GM23338 (cell line): ENCODE results near the gene ZNF778. TPM values are rescaled to one million over a fixed set of nuclear protein-coding genes. Genes with fewer than 3 reads are reported as not detected.

Experiments
- ATAC-seq: fragments of 200-7000 bp; cut with Tn5 transposase; 3 replicates; pipeline ENCODE4 v1.9.1; 2020
- DNase-seq: peaks from one replicate; pipeline ENCODE4 v3.0.0-alpha.2; 2015; ENCODE audit warnings: low spot score
- H2AFZ ChIP-seq: fragments of 200-600 bp; sonication (generic); 2 replicates; pipeline ENCODE4 v1.8.0; 2016; ENCODE audit warnings: antibody characterized with exemption, mild to moderate bottlenecking, moderate library complexity
- H3F3A ChIP-seq: fragments of 200-600 bp; sonication (generic); replicated peaks from 2 replicates; pipeline ENCODE4 v1.8.0; 2017; ENCODE audit warnings: antibody characterized with exemption, mixed run types, low read depth
- H3K27ac ChIP-seq: fragments of 200-600 bp; sonication (generic); 2 replicates; pipeline ENCODE4 v1.6.1; 2016; ENCODE audit warnings: low read depth
- H3K27me3 ChIP-seq: fragments of 200-600 bp; sonication (generic); 2 replicates; pipeline ENCODE4 v1.8.0; 2016; ENCODE audit warnings: mild to moderate bottlenecking, mixed run types, moderate library complexity; ENCODE audit not compliant: insufficient read depth
- H3K36me3 ChIP-seq: fragments of 200-600 bp; sonication (generic); 2 replicates; pipeline ENCODE4 v1.8.0; 2016; ENCODE audit warnings: mild to moderate bottlenecking; ENCODE audit not compliant: insufficient read depth
- H3K4me1 ChIP-seq: fragments of 200-600 bp; sonication (generic); 2 replicates; pipeline ENCODE4 v1.8.0; 2016; ENCODE audit warnings: mild to moderate bottlenecking, moderate library complexity; ENCODE audit not compliant: insufficient read depth
- H3K4me2 ChIP-seq: fragments of 200-600 bp; sonication (generic); 2 replicates; pipeline ENCODE4 v1.7.1; 2017; ENCODE audit warnings: mixed run types
- H3K4me3 ChIP-seq: fragments of 200-600 bp; sonication (generic); 2 replicates; pipeline ENCODE4 v1.6.1; 2016; ENCODE audit warnings: mixed run types
- H3K79me2 ChIP-seq: fragments of 200-600 bp; sonication (generic); replicated peaks from 2 replicates; pipeline ENCODE4 v1.8.0; 2017; ENCODE audit warnings: mild to moderate bottlenecking; ENCODE audit not compliant: insufficient read depth
- H3K9me2 ChIP-seq: fragments of 200-600 bp; sonication (generic); 2 replicates; pipeline ENCODE4 v1.8.0; 2017; ENCODE audit not compliant: insufficient read depth
- H4K20me1 ChIP-seq: fragments of 200-600 bp; sonication (generic); replicated peaks from 2 replicates; pipeline ENCODE4 v1.8.0; 2017; ENCODE audit warnings: mild to moderate bottlenecking; ENCODE audit not compliant: insufficient read depth
- H3K27ac Mint-ChIP-seq: 2 replicates; pipeline ENCODE4 v1.8.0; 2020; ENCODE audit warnings: inconsistent platforms, mild to moderate bottlenecking, moderate library complexity, mixed read lengths
- H3K27me3 Mint-ChIP-seq: 3 replicates; pipeline ENCODE4 v1.8.0; 2022; ENCODE audit warnings: low read depth, mild to moderate bottlenecking, moderate library complexity, mixed read lengths, inconsistent platforms; ENCODE audit not compliant: insufficient read depth, poor library complexity
- H3K36me3 Mint-ChIP-seq: 3 replicates; pipeline ENCODE4 v1.8.0; 2021; ENCODE audit warnings: low read depth, mild to moderate bottlenecking, inconsistent platforms, moderate library complexity, mixed read lengths
- H3K4me1 Mint-ChIP-seq: 3 replicates; pipeline ENCODE4 v1.8.0; 2020; ENCODE audit warnings: mild to moderate bottlenecking, inconsistent platforms, mixed read lengths
- H3K4me3 Mint-ChIP-seq: 3 replicates; pipeline ENCODE4 v1.8.0; 2021; ENCODE audit warnings: moderate library complexity, mild to moderate bottlenecking, inconsistent platforms, mixed read lengths
- H3K9me3 Mint-ChIP-seq: 3 replicates; pipeline ENCODE4 v1.8.0; 2020; ENCODE audit warnings: moderate library complexity, mild to moderate bottlenecking, inconsistent platforms, mixed read lengths
- CREB1 ChIP-seq: fragments of 250-450 bp; sonication (Bioruptor Pico); IDR thresholded peaks from 2 replicates; pipeline ENCODE4 v1.5.0; 2020; ENCODE audit warnings: low read depth, mild to moderate bottlenecking, moderate library complexity
- CTCF ChIP-seq, 2 experiments: fragments of 200-600 bp in 1 of 2; sonication (generic) in 1 of 2; conservative IDR thresholded peaks; 2 replicates each; pipeline versions ENCODE4 v1.5.1 to v1.6.1; 2016 to 2017; ENCODE audit warnings: antibody characterized with exemption in 2 of 2, low read depth in 2 of 2, mild to moderate bottlenecking in 2 of 2, moderate library complexity in 1 of 2
- EZH2 ChIP-seq: fragments of 200-600 bp; sonication (generic); IDR thresholded peaks from one replicate; pipeline ENCODE4 v1.8.0; 2017; ENCODE audit warnings: antibody characterized with exemption, mild to moderate bottlenecking, low read depth; ENCODE audit not compliant: unreplicated experiment
- EZH2phosphoT487 ChIP-seq: fragments of 200-600 bp; sonication (generic); IDR thresholded peaks from one replicate; pipeline ENCODE4 v1.8.1; 2018; ENCODE audit warnings: antibody characterized with exemption; ENCODE audit not compliant: unreplicated experiment
- JUNB ChIP-seq: IDR thresholded peaks from one replicate; pipeline ENCODE4 v1.6.1; 2016; ENCODE audit warnings: antibody characterized with exemption; ENCODE audit not compliant: unreplicated experiment
- NANOG ChIP-seq: IDR thresholded peaks from 2 replicates; pipeline ENCODE4 v1.6.1; 2016; ENCODE audit warnings: antibody characterized with exemption, borderline replicate concordance
- POLR2AphosphoS5 ChIP-seq: IDR thresholded peaks from 2 replicates; pipeline ENCODE4 v1.6.1; 2016; ENCODE audit warnings: antibody characterized with exemption, low read depth
- REST ChIP-seq: IDR thresholded peaks from one replicate; pipeline ENCODE4 v1.6.1; 2018; ENCODE audit warnings: antibody characterized with exemption; ENCODE audit not compliant: unreplicated experiment
- STAT1 ChIP-seq: IDR thresholded peaks from one replicate; pipeline ENCODE4 v1.6.1; 2016; ENCODE audit warnings: antibody characterized with exemption; ENCODE audit not compliant: unreplicated experiment
- ZNF114 ChIP-seq: fragments of 250-450 bp; sonication (Bioruptor Pico); IDR thresholded peaks from 2 replicates; pipeline ENCODE4 v1.5.0; 2020; ENCODE audit warnings: mild to moderate bottlenecking, moderate library complexity
- ZNF331 ChIP-seq: fragments of 250-450 bp; sonication (Bioruptor Pico); IDR thresholded peaks from 2 replicates; pipeline ENCODE4 v1.5.0; 2020; ENCODE audit warnings: low read depth, mild to moderate bottlenecking, moderate library complexity
- ZNF462 ChIP-seq: fragments of 250-450 bp; sonication (Bioruptor Pico); IDR thresholded peaks from 2 replicates; pipeline ENCODE4 v1.5.0; 2020; ENCODE audit warnings: mild to moderate bottlenecking, moderate library complexity
- polyA plus RNA-seq: library from polyadenylated mRNA; unstranded; fragments of >200 nt; fragmentation: Nextera tagmentation; extraction: Ambion mirVana; gene quantifications from 2 replicates; pipeline ENCODE4 v1.2.1, GENCODE V29; 2016
- total RNA-seq: library from RNA; depleted of rRNA; stranded (reverse); fragments of >200 nt; shearing (Covaris generic); gene quantifications from 2 replicates; pipeline ENCODE4 v1.2.3, GENCODE V29; 2014
- TF ChIP-seq, protein P1 (sequence below): IDR thresholded peaks from 2 replicates; pipeline ENCODE4 v1.6.1; 2016; ENCODE audit warnings: antibody characterized with exemption

The ZNF778 gene
- total and polyA plus RNA-seq, 2 experiments from 2014 or later: 7.9 to 43.4 TPM

- DNase-seq (peak; percentile 63), ATAC-seq (peak; percentile 25)
- TF ChIP-seq ZNF114 (no peak), NANOG (no peak), POLR2AphosphoS5 (no peak), JUNB (no peak), CTCF (conservative IDR thresholded peaks at IDR 0.05; ENCODE audit: low read depth in 2 of 2) (no peak), REST (no peak), STAT1 (no peak), ZNF331 (CRISPR knock-in tag) (no peak), CREB1 (CRISPR knock-in tag) (no peak), EZH2phosphoT487 (no peak), EZH2 (no peak), ZNF462 (CRISPR knock-in tag) (no peak)
- TF ChIP-seq, protein P1, sequence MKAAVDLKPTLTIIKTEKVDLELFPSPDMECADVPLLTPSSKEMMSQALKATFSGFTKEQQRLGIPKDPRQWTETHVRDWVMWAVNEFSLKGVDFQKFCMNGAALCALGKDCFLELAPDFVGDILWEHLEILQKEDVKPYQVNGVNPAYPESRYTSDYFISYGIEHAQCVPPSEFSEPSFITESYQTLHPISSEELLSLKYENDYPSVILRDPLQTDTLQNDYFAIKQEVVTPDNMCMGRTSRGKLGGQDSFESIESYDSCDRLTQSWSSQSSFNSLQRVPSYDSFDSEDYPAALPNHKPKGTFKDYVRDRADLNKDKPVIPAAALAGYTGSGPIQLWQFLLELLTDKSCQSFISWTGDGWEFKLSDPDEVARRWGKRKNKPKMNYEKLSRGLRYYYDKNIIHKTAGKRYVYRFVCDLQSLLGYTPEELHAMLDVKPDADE: no peak
- Histone ChIP-seq H3K4me1 (peaks cover 7% of the 10 kb centered on the region; the same call in 1 of the 2 replicates), H3F3A (0 out of 2 replicates have a peak, but pooled peaks cover 6% of the 10 kb centered on the region), H3K4me3 (peak within 1 kb of the TSS; percentile 66), H3K9me2 (no peaks in the 10 kb centered on the region), H4K20me1 (no peaks in the 10 kb centered on the region), H3K27ac (no peak within 1 kb of the TSS), H3K4me2 (peak within 1 kb of the TSS; percentile 88), H3K79me2 (no peaks in the 10 kb centered on the region), H3K27me3 (peaks cover 36% of the 10 kb centered on the region), H3K36me3 (no peaks in the 10 kb centered on the region), H2AFZ (0 out of 2 replicates have a peak within 1 kb of the TSS, but pooled peaks have one; percentile 63)
- Mint-ChIP-seq H3K4me1 (peaks cover 5% of the 10 kb centered on the region; the same call in 2 of the 3 replicates), H3K27ac (no peak within 1 kb of the TSS), H3K4me3 (peak within 1 kb of the TSS; percentile 73), H3K36me3 (peaks cover 2% of the 10 kb centered on the region; the same call in 1 of the 3 replicates), H3K27me3 (peaks cover 38% of the 10 kb centered on the region), H3K9me3 (peaks cover 7% of the 10 kb centered on the region; the same call in 2 of the 3 replicates)
These were observed 17.2 kb upstream of the ZNF778 start, which contains the start of gene SLC22A31 for GRCh38 chr16:89200124-89200849. TSS of gene SLC22A31 (minus strand) at chr16:89200537. CDS start at chr16:89200501, 36 bp downstream.
